Astrocyte (in vitro differentiated cells and primary cell): ENCODE results near the gene PTPRCAP. TPM values are rescaled to one million over a fixed set of nuclear protein-coding genes. Genes with fewer than 3 reads are reported as not detected.

Experiments used
- DNase-seq: peaks from one replicate; pipeline ENCODE4 v3.0.0-alpha.2; 2010; ENCODE audit warnings: low read depth
- FAIRE-seq: peaks from 2 replicates; lab custom pipeline; 2011; peaks lifted over from hg19 to GRCh38; lab: Jason Lieb, UNC
- H2AFZ ChIP-seq: 2 replicates; pipeline ENCODE4 v1.6.0; 2012; ENCODE audit warnings: low read depth, low read length, inconsistent platforms
- H3K27ac ChIP-seq: 2 replicates; pipeline ENCODE4 v1.5.1; 2011; ENCODE audit warnings: low read depth, low read length, inconsistent platforms
- H3K27me3 ChIP-seq: 2 replicates; pipeline ENCODE4 v1.6.0; 2011; ENCODE audit warnings: low read length, inconsistent platforms; ENCODE audit not compliant: insufficient read depth
- H3K36me3 ChIP-seq: 2 replicates; pipeline ENCODE4 v1.5.1; 2011; ENCODE audit warnings: low read length, inconsistent platforms; ENCODE audit not compliant: insufficient read depth
- H3K4me1 ChIP-seq: 2 replicates; pipeline ENCODE4 v1.5.1; 2011; ENCODE audit warnings: low read length, inconsistent platforms; ENCODE audit not compliant: insufficient read depth
- H3K4me2 ChIP-seq: 2 replicates; pipeline ENCODE4 v1.6.0; 2012; ENCODE audit warnings: low read length, inconsistent platforms
- H3K4me3 ChIP-seq: 2 replicates; pipeline ENCODE4 v1.5.1; 2011; ENCODE audit warnings: low read depth, mild to moderate bottlenecking, low read length, inconsistent platforms; ENCODE audit not compliant: insufficient read depth
- H3K79me2 ChIP-seq: 2 replicates; pipeline ENCODE4 v1.6.0; 2012; ENCODE audit warnings: mild to moderate bottlenecking, low read length, inconsistent platforms; ENCODE audit not compliant: insufficient read depth
- H3K9ac ChIP-seq: 2 replicates; pipeline ENCODE4 v1.6.0; 2012; ENCODE audit warnings: mild to moderate bottlenecking, low read length, inconsistent platforms
- H3K9me3 ChIP-seq: 2 replicates; pipeline ENCODE4 v1.5.1; 2012; ENCODE audit warnings: low read depth, mild to moderate bottlenecking, low read length, inconsistent platforms; ENCODE audit not compliant: insufficient read depth
- H4K20me1 ChIP-seq: 2 replicates; pipeline ENCODE4 v1.6.0; 2012; ENCODE audit warnings: low read length, inconsistent platforms; ENCODE audit not compliant: insufficient read depth
- H3K27ac Mint-ChIP-seq: one replicate; pipeline ENCODE4 v1.8.0; 2021; ENCODE audit warnings: mild to moderate bottlenecking, mixed read lengths; ENCODE audit not compliant: unreplicated experiment
- H3K27me3 Mint-ChIP-seq: one replicate; pipeline ENCODE4 v1.8.0; 2021; ENCODE audit warnings: low read depth, mixed read lengths; ENCODE audit not compliant: unreplicated experiment
- H3K36me3 Mint-ChIP-seq: one replicate; pipeline ENCODE4 v1.8.0; 2021; ENCODE audit warnings: low read depth, mixed read lengths; ENCODE audit not compliant: unreplicated experiment
- H3K4me1 Mint-ChIP-seq: one replicate; pipeline ENCODE4 v1.8.0; 2021; ENCODE audit warnings: low read depth, mixed read lengths; ENCODE audit not compliant: unreplicated experiment
- H3K4me3 Mint-ChIP-seq: one replicate; pipeline ENCODE4 v1.8.0; 2021; ENCODE audit warnings: mild to moderate bottlenecking, moderate library complexity, mixed read lengths; ENCODE audit not compliant: unreplicated experiment
- H3K9me3 Mint-ChIP-seq: one replicate; pipeline ENCODE4 v1.8.0; 2021; ENCODE audit warnings: mild to moderate bottlenecking, mixed read lengths; ENCODE audit not compliant: unreplicated experiment
- CTCF ChIP-seq: IDR thresholded peaks from 2 replicates; pipeline ENCODE4 v1.5.1; 2011; ENCODE audit warnings: low read depth, mild to moderate bottlenecking, inconsistent platforms, low read length, moderate library complexity; ENCODE audit not compliant: insufficient read depth
- EZH2 ChIP-seq: IDR thresholded peaks from 2 replicates; pipeline ENCODE4 v1.6.1; 2012; ENCODE audit warnings: mild to moderate bottlenecking, low read length, inconsistent platforms; ENCODE audit not compliant: insufficient read depth
- total RNA-seq: library from RNA; stranded (reverse); gene quantifications from 2 replicates; pipeline ENCODE4 v1.2.1, GENCODE V29; 2021

The PTPRCAP gene
- total RNA-seq, 1 donor from 2014 or later: 1.7 TPM

DNA sequence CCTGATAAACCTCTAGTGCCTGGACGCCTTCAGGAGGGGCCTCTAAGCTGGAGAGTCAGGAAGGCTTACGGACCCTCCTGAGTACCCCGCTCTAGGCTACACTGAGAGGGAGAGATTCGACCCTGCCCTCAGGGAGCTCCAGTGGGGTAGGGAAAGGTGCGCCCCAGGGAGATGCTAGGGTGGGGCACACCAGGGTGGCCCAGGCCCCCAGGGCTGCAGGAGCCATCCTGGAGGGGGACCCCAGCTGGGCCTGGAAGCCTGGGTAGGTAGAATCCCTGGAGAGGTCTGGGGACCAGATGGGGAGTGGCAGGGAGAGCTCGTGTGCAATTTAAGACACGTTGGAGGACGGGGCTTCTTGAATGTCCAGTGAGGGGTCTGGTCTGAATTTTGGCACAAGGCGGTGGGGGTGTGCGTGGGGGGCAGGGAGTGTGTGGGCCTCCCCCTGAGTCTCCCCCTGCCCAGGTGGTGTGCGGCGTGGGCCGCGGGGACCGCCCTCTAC lies 17.3 kb downstream of the PTPRCAP start:
- peak overlapping the region; percentile 74 for H3K9ac ChIP-seq
- Mint-ChIP-seq H3K36me3 (peaks cover 2% of the 10 kb centered on the region), H3K27ac (no peak overlapping the region), H3K4me3 (peak overlapping the region; percentile 73), H3K4me1 (peaks cover 1% of the 10 kb centered on the region), H3K27me3 (peaks cover 20% of the 10 kb centered on the region), H3K9me3 (no peaks in the 10 kb centered on the region)
- H3K4me1 ChIP-seq: peaks cover 8% of the 10 kb centered on the region
- no peak for TF ChIP-seq CTCF
- TF ChIP-seq EZH2: no peak
- no peaks in the 10 kb centered on the region for H3K36me3 ChIP-seq
- FAIRE-seq (no peak), DNase-seq (no peak)
- no peaks in the 10 kb centered on the region for H3K27me3 ChIP-seq
- H3K4me2 ChIP-seq: peak overlapping the region; percentile 94
- H3K79me2 ChIP-seq: no peaks in the 10 kb centered on the region
- H2AFZ ChIP-seq: peak overlapping the region; percentile 92
- H3K27ac ChIP-seq: no peak overlapping the region
- no peaks in the 10 kb centered on the region for H3K9me3 ChIP-seq
- H4K20me1 ChIP-seq: no peaks in the 10 kb centered on the region
- H3K4me3 ChIP-seq: peak overlapping the region; percentile 65

- Histone ChIP-seq H3K27me3 (peaks cover 2% of the 10 kb centered on the region), H4K20me1 (no peaks in the 10 kb centered on the region), H3K9me3 (no peaks in the 10 kb centered on the region), H3K4me2 (peak overlapping the region; percentile 94), H2AFZ (no peak overlapping the region), H3K4me1 (peaks cover 8% of the 10 kb centered on the region), H3K36me3 (no peaks in the 10 kb centered on the region), H3K9ac (no peak overlapping the region), H3K27ac (no peak overlapping the region), H3K4me3 (no peak overlapping the region), H3K79me2 (no peaks in the 10 kb centered on the region)
- Mint-ChIP-seq H3K27ac (no peak overlapping the region), H3K4me1 (peaks cover 1% of the 10 kb centered on the region), H3K4me3 (no peak overlapping the region), H3K9me3 (no peaks in the 10 kb centered on the region), H3K36me3 (peaks cover 2% of the 10 kb centered on the region), H3K27me3 (peaks cover 22% of the 10 kb centered on the region)
- TF ChIP-seq EZH2 (no peak), CTCF (no peak)
- DNase-seq: no peak
- FAIRE-seq: no peak
Measured at GRCh38 chr11:67419325-67420049, 18.0 kb downstream of the PTPRCAP start.
